HG02798 (cell line): ENCODE data around the gene SPRED2.
"Not testable (repeated sequence)": the region's sequence is repeated elsewhere in the genome, so short reads cannot be mapped to it uniquely, and the experiment has no call there.

Source experiments
- ATAC-seq: cut with Tn5 transposase; IDR thresholded peaks from one replicate; pipeline ENCODE4 v1.9.1; 2021; ENCODE audit warnings: mild to moderate bottlenecking; ENCODE audit not compliant: unreplicated experiment, poor library complexity

Gene SPRED2

DNA sequence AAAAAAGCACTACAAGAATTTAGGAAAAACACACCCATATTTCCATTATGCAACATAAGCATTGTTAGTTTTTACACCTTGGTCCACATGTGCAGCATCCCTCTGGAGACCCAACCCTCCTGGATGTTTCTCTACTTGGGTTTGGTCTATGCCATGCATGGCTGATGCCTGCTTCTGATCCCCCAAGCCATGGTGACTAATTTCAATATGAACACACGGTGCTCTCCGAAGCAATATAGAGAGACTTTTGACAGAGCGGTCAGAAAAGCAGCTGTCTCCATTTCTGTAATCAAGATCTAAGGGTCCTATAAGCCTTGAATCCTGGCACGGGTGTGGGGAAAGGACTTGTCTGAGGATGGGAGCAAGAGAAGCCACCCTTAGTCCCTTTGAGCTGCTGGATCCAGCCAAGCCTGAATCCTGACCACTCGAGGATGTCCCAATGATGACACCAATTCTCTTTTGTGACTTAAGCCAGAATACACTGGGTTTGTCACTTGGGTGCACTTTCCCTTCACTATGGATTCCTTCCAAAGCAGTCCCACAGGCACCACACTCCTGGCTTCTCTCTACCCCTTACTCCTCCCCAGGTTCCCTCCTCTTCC lies 113.2 kb downstream of the SPRED2 start:
- no peak for ATAC-seq

DNA sequence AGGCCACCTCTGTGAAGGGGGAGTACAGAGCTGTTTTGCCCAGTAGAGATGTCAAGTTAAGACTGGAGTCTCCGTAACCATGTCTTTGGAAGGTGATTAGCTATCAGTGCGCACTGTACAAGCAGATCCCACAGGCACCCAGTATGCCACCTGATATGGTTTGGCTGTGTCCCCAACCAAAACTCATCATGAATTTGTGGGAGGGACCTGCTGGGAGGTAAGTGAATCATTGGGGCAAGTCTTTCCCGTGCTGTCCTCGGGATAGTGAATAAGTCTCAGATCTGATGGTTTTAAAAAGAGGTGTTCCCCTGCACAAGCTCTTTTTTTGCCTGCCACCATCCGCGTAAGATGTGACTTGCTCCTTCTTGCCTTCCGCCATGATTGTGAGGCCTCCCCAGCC lies 114.6 kb downstream of the SPRED2 start:
- ATAC-seq: no peak

DNA sequence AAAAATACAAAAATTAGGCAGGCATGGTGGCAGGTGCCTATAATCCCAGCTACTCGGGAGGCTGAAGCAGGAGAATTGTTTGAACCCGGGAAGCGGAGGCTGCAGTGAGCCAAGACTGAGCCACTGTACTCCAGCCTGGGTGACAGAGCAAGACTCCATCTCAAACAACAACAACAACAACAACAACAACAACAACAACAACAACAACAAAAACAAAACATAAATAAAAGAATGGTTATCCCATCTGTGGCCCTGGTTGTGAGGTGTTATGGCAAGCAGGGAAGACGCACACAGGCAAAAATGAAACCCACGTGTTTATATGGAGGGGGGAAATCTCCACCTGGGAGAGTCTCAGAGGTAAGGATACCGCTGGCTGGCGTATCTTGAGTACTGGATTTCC lies 115.0 kb downstream of the SPRED2 start:
- ATAC-seq: not testable (repeated sequence)

DNA sequence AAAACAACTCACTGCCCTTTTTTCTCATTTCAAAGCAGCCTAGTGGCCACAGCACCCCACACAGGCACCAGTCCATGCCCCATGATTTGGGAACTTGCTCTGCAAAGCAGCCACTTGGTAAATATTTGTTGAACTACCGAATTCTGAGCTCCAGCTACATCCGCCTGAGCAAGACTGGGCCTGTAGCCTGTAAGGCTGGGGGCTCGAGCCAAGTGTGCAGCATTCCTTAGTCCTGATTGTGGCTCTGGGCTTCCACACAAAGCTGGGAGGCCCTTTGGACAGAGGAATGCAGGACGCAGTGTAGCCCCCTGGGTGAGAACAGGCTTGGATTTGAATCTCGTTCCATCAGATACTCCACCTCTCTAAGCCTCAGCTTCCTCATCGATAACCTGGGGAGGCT lies 116.3 kb downstream of the SPRED2 start:
- ATAC-seq: no peak

DNA sequence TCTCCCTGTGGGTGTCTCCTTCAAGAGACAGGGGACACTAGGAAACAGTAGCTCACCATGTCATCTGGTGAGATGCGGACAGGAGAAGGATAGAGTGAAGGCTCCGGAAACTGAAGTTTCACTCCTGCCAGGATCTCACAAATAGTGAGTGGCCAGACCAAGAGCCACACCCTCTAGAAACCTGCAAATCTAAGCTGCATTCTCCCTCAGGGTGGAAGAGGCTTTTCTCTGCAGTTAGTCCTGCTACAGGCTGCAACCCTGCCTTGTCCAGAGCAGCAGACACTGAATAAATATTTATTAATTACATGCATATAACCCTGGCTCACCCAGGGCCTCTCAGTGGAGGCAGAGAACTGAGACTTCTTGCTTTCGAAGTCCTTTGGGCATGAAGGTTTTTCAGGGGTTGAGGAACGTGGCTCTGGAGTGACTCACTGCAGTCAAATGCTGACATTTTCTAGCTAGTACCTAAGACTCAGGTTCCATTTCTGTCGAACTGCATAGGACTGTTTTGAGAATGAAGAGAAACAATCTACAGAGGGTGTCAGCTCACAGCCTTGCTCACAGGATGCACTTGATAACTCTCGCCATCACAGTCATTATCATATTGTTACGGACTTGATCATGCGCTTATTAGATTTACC lies 117.5 kb downstream of the SPRED2 start:
- ATAC-seq: no peak

DNA sequence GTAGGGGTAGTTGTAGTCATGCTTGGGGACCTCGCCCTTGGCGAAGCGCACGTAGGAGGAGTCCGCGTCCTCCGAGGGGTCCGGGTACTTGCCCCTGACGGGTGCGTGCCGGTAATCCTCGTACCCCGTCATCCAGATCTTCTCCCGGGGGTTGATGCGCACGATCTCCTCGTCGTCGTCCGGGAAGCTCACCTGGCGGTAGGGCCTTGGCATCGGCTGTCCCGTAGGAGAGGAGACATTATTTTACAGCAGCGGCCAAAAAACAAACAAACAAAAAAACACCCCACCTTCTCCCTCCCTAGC lies 118.5 kb downstream of the SPRED2 start:
- ATAC-seq: no peak

DNA sequence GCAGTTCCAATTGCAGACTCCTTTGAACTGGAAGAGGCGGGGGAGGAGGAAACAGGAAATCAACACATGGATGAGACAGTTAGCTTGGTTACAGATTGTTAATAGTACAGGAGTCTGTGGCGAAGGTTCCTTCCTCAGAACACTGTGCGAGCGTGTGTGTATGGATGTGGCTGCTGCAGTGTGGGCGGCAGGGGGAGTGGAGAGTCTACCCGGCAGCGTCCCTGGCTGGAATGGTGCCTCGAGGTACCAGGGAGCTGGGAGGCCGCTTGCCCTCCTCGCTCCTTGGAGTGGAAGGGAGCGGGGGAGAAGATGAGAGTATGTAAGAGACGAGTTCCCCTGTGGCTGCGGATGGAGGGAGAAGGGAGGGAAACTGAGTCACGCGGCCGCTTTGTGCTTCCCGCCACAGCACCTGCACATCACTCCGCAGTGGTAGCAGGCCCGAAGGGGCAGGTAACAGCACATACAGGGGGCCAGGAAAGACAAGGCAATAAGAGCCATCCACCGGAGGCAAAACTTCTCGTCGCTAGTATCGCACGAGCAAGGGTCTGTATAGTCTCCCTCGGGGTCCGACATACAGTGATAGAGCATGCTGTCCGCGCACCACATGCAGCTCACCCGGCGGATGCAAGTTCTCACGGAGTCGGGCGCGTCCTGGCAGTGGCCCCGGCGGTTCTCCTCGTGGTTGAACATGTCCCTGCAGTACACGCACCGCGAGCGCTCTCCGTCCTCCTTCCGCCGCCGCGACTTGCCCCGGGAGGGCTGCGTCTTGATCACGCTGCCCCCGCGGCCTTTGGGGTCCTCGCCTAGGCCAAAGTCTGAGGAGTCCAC lies 119.1 kb downstream of the SPRED2 start:
- no peak for ATAC-seq

DNA sequence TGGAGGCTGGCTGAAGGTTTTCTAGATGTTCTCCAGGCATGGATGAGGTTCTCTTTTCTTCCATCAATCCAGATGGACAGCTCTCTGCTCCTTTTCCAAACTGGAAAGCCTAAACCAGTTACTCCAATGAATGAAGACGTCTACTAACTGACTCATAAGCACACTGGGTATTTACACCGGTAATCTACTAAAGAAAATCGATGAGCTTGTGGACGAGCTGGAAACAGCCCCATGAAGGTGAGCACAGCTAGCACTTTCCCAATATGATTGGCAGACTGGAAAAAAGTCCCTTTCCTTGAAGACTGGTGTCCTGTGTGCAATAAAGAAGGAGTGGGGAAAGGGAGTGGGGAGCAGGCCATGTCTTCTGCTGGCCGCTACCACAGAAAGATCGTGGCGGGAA lies 120.8 kb downstream of the SPRED2 start:
- ATAC-seq: no peak

DNA sequence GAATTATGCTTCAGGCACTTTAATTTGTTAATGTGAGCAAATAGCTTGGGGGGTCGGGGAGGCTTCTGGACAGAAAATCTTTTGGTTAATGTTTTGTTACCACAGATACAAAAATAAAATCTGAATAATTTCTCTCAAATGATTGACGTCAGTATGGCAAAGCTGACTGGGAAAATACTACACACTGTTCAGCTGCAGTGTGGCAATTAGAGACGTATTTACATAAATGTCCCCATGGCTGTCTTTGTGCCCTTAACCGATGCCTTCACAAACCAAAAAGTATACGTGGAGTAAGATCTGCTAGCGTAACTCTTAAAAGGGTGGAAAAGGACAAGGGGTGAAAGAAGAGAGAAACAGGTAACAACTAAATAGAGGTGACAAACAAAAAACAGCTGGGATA lies 121.3 kb downstream of the SPRED2 start:
- ATAC-seq: no peak

DNA sequence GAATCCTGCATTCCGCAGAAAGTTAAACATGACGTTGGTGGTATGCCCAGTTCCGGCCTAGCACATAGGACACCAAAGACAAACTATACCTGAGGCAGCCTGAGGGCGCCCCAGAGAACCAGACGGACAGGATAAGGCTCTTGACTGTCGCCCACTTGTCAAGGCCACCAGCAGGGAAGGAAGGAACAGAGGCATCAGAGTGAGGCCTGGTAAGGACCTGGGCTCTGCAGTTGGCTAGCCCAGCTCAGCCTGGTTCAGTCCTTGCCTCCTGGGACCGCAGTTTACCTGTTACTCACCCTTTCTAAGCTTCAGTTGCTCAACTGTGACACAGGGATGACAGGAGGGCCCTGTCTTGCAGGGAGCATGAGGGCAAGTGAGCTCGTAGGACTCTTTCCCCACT lies 122.7 kb downstream of the SPRED2 start:
- ATAC-seq: no peak

DNA sequence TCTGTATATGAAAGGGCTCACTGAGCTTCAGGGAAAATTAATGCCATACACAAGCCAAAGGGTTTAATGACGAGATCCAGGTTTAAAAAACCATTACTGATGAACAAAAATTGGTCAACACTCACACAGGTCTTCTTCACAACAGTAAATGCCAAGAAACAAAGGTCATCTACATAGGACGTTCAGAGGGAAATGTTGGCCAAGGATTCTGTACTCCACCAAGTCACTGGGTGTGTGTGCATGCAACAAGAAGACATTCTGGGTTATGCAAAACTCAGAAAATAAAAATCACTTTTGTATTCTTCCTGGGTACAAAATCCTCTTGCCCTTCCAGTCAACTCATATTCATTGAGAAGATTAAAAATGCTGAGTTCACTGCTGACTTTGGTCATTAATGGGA lies 126.5 kb downstream of the SPRED2 start:
- ATAC-seq: no peak

DNA sequence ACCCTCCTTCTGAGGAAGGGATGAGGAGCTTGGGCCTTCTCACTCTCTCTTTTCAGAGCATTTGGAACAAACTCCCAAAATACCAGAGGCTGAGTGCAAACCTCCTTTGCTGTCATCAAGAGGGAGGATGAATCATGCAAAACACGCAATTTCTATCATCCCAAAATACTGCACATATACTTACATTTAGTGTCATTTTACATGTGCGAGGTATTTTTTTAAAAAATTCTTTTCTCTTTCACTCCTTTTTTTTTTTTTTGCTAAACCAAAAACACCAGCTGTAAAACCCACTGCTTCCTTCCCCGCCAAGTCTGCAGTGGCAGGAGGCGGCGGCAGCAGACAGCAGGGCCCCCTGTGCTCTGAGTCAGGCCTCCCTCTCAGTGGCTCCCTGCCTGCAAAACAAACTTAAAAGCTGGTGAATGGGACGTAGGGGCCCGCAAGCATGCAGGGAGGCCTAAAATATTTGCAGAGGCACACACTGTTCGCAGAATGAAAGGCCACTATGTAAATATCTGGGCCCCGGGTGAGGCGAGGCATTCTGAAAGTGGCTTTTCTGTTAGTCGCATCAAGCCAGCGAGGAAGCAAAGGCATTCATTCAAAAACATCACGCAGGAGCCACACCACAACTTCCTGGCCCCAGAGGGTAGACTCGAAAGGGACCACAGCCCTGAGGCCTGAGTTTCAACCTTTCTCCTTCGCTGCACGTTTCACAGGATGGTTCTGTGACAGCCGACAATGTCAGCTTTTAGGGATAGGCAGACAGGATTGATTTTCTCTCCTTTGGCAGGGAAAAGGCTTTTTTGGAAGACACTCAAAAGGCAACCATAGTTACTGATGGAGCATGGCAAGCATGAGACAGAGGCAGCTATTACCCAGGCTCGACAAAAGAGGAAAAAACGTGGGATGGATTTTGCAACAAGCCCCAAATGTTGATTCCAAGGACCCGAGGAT lies 131.4 kb downstream of the SPRED2 start:
- ATAC-seq: peak; percentile 84

DNA sequence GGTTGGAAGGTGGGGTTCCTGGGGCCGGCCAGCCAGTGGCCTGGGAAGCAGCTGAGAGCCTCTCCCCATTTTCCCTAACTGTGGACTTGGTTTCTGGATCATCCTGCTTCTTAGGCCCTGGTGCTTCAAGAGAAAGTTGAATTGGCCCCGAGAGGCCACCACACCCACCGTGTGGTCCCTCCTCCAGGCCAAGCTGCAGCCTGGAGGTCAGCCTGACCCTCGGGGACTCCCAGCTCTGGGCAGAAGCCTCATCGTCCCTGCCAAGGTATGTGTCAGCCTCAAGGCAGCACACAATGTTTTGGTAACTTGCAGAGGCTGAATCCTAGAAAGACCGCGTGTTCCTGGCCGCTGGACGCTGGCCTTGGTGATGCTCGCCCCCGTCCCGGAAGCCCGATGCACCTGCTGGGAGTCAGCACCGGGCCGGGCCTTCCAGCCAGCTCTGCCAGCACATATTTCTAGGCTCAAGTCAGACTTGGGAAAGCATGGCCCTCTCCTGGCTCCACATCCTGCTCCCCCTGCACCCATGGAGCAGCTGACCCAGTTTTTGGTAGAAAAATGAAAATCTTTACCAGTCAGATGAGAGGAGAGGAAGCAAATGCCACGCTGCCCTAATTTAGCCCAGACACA lies 132.2 kb downstream of the SPRED2 start:
- ATAC-seq: no peak

DNA sequence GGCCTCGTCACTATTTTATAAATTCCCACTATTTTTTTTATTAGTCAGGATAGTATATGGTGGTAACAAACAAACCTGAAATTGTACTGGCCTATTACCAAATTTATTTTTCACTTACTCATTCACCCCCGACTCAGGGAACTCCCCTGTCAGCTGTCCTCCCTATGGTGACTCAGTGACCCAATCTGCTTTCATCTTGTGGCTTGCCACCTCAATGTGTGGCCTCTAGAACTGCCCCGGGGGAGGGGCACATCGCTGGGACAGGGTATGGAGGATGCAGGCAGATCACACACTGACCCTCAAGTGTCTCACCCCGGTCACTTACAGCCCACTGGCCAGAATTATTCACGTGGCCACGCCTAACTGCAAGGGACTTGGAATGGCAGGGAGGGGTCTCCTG lies 133.2 kb downstream of the SPRED2 start:
- no peak for ATAC-seq

DNA sequence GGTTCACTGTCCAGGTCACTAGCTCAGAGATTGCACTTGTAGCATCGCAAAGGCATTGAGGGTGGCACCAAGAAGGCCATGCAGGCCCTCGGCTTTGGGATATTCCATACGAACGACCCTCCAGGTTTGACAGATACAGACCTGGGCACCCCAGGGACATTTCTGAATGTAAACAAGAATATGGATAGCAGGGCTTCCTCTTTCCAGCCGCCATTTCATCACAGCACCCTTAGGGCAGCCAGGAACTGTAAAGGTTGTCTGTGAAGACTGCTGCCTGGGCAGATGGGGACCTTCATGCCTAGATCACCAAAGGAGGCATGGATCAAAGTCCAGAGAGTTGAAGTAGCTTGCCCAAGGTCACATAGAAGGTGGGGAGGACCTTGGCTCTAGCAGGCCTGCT lies 134.3 kb downstream of the SPRED2 start:
- ATAC-seq: no peak

DNA sequence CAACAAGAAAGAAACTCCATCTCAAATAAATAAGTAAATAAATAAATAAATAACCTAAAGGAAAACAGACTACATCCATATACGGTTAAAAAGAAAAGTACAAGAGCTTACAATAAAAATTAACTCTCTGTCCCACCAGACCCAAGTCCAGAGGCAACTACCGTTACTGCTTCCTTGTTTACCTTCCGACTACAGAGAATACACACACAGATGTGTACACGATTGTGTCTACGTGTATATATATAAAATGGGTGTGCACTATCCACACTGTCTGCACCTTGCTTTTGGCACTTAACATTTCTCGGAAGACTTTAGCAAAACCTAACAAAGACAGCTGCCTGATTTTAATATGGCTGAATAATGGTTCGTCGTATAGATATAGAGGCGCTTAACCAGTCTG lies 134.9 kb downstream of the SPRED2 start:
- ATAC-seq: no peak

DNA sequence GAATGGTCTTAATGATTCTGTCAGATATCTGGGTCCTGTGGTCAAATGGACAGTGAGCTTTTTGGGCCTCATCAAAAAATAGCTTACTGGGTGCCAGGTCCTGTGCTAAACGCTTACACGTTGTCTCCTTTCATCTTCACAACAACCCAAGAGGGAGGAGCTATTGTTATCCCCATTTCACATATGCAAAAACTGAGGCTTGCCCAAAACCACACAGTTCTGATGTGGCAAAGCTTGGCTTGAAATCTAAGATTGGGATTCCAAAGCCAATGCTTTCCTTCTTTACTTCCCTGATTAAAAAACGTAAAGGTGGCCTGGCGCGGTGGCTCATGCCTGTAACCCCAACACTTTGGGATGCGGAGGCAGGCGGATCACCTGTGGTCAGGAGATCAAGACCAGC lies 135.4 kb downstream of the SPRED2 start:
- ATAC-seq: no peak

DNA sequence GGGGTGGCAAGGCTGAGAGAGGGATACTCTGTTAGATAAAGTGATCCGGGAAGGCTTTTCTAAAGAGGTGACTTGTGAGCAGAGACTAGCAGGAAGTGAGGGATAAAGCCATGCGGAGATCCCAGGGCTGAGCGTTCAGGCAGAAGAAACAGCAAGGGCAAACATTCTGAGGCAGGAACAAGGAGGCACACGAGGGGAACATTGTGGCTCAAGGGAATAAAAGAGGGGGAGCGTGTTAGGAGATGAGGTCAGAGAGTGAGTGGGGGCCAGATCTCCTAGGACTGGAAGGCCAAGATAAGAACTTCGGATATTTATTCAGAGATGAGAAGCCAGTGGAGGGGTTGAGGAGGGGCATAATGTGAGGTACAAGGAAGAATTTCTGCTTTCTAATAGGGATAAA lies 137.7 kb downstream of the SPRED2 start:
- ATAC-seq: no peak

DNA sequence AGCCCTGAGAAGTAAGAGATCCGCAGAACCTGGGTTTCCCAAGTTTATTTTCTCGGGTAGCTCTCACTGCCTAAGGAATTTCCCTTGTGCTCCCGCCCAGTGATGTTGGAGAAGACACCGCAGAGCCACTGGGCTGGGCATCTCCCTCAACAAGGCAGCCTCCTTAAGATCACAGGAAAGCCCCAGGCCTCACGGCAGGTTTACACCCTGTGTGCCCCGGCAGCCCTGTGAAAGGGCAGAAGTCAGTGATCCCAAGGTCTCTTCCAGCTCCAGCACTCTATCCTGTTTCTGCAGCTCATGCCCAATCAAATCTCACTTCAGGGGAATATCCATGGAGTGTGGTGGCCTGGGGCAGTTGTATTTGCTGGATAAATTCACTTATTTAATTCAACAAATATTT lies 138.3 kb downstream of the SPRED2 start:
- no peak for ATAC-seq

DNA sequence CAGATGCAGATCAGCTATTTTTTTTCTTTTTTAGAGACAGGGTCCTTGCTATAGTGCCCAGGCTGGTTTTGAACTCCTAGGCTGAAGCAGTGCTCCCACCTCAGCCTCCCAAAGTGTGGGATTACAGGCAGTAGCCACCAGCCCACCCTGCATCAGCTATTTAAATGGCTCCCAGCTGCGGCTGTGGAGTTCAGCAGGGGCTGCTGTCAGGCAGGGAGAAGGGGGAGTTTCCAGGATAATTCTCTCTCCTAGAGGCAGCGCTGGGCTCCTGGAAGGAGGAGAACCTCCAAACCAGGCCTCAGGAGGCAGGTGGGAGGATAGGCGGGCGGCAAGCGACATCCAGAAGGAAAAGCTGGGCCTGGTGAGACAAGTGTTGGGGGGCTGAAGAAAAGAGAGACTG lies 139.0 kb downstream of the SPRED2 start:
- ATAC-seq: no peak
